DMS153 treated with DMSO at 0.1 percent for 48 hours (cell line): ENCODE results near the gene TPST1.
"Not testable (repeated sequence)": the region's sequence is repeated elsewhere in the genome, so short reads cannot be mapped to it uniquely, and the experiment has no call there.

Source experiments
- DNase-seq: peaks from one replicate; lab custom pipeline; 2025; ENCODE audit not compliant: unreplicated experiment; lab: John Stamatoyannopoulos, UW

The TPST1 gene

GRCh38 chr7:66204822-66205740 is at the start of gene TPST1:
TPST1 (plus strand) TSS chr7:66205334; CDS start chr7:66240426, 35,092 bp downstream.
- peak; percentile 78 for DNase-seq

GRCh38 chr7:66156035-66156434 is 49.1 kb upstream of the TPST1 start:
- DNase-seq, result not testable (repeated sequence)

- no peak for DNase-seq
Measured at GRCh38 chr7:66157060-66157459, 48.1 kb upstream of the TPST1 start.

GRCh38 chr7:66162622-66163021 is 42.5 kb upstream of the TPST1 start:
- no peak for DNase-seq

- DNase-seq, result no peak
Measured at GRCh38 chr7:66163186-66163610, 41.9 kb upstream of the TPST1 start.

- no peak for DNase-seq
Measured at GRCh38 chr7:66164356-66164755, 40.8 kb upstream of the TPST1 start.

GRCh38 chr7:66167773-66168387 is 37.3 kb upstream of the TPST1 start:
- peak; percentile 40 for DNase-seq

GRCh38 chr7:66169616-66170015 is 35.5 kb upstream of the TPST1 start:
- no peak for DNase-seq

GRCh38 chr7:66170309-66171231 is 34.6 kb upstream of the TPST1 start:
- DNase-seq, result no peak

- DNase-seq, result not testable (repeated sequence)
Measured at GRCh38 chr7:66172536-66173401, 32.4 kb upstream of the TPST1 start.

- DNase-seq, result no peak
Measured at GRCh38 chr7:66173856-66174255, 31.3 kb upstream of the TPST1 start.

- DNase-seq, result not testable (repeated sequence)
Measured at GRCh38 chr7:66175006-66175405, 30.1 kb upstream of the TPST1 start.

GRCh38 chr7:66176914-66177313 is 28.2 kb upstream of the TPST1 start:
- DNase-seq, result no peak

- DNase-seq, result no peak
Measured at GRCh38 chr7:66178258-66178657, 26.9 kb upstream of the TPST1 start.

GRCh38 chr7:66181329-66181728 is 23.8 kb upstream of the TPST1 start:
- DNase-seq, result no peak

GRCh38 chr7:66181845-66182244 is 23.3 kb upstream of the TPST1 start:
- DNase-seq, result no peak

- DNase-seq, result no peak
Measured at GRCh38 chr7:66182920-66183319, 22.2 kb upstream of the TPST1 start.

GRCh38 chr7:66183700-66184099 is 21.4 kb upstream of the TPST1 start:
- no peak for DNase-seq

- no peak for DNase-seq
Measured at GRCh38 chr7:66185680-66186187, 19.4 kb upstream of the TPST1 start.

GRCh38 chr7:66186991-66187390 is 18.1 kb upstream of the TPST1 start:
- no peak for DNase-seq
